ENCODE data around the gene ALOX12. TPM values are rescaled to one million over a fixed set of nuclear protein-coding genes. Genes with fewer than 3 reads are reported as not detected.

Gene ALOX12
- total and polyA plus RNA-seq, 4 donors: 0.03 to 3.1 (median 0.24) TPM; not detected in 1

DNA sequence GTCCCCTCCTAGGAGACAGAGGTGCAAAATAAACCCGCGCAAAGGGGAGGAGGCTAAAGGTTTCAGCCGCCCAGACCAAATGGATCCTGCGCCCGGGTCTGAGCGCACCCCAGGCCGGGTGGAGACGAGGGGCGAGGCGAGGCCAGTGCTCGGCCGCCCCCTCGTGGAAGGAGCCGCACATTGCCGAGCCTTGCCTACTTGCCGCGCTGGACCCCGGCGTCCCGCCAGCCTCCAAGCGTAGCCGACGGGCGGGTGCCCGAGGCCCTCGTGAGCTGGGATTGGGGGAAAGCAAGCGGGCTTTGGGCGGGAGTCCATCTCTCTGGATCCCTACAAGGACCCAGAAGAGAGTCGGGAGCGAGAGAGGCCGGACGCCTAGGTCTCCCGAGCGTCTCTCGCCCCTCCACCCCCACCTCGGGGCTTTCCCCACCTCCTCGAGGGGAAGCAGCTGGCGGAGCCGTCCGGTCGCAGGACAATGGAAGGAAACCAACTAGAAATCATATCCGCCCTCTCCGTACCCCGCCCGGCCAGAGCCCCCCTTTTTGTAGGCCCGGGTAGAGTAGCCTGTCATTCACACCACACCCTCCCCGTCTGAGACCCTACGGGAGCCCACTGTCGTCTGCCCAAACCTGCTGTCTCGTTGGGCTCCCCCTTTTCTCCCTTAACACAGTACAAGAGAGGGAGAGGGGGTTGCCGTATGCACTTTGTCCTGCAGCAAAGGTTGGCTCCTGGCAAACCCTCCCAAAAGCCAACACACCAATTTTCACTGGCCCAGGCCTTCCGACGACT lies 26.3 kb downstream of the ALOX12 start:
- Histone ChIP-seq H3K9ac (ENCODE audit: low read depth in 1 of 2, low read length in 2 of 2) (peak overlapping the region; percentile 19 to 50), H3K27me3 (ENCODE audit: control insufficient read depth in 4 of 4, insufficient read depth in 4 of 4, low read length in 3 of 4) (no peaks in the 10 kb centered on the region), H3K4me3 (ENCODE audit: low read depth in 1 of 3, low read length in 3 of 3) (peak overlapping the region in 2 of 3 donors; percentile 21 to 24), H3K4me1 (ENCODE audit: control insufficient read depth in 4 of 4, insufficient read depth in 4 of 4, low read length in 3 of 4) (peaks cover 6 to 29% (median 17%) of the 10 kb centered on the region in 4 donors), H3K9me3 (ENCODE audit: control insufficient read depth in 4 of 4, low read length in 3 of 4) (no peaks in the 10 kb centered on the region), H3K27ac (ENCODE audit: low read depth in 1 of 2, low read length in 2 of 2) (peak overlapping the region; percentile 64 to 69), H3K36me3 (ENCODE audit: control insufficient read depth in 4 of 4, insufficient read depth in 3 of 4, low read depth in 1 of 4, low read length in 3 of 4) (no peaks in the 10 kb centered on the region)
- TF ChIP-seq, protein P1, sequence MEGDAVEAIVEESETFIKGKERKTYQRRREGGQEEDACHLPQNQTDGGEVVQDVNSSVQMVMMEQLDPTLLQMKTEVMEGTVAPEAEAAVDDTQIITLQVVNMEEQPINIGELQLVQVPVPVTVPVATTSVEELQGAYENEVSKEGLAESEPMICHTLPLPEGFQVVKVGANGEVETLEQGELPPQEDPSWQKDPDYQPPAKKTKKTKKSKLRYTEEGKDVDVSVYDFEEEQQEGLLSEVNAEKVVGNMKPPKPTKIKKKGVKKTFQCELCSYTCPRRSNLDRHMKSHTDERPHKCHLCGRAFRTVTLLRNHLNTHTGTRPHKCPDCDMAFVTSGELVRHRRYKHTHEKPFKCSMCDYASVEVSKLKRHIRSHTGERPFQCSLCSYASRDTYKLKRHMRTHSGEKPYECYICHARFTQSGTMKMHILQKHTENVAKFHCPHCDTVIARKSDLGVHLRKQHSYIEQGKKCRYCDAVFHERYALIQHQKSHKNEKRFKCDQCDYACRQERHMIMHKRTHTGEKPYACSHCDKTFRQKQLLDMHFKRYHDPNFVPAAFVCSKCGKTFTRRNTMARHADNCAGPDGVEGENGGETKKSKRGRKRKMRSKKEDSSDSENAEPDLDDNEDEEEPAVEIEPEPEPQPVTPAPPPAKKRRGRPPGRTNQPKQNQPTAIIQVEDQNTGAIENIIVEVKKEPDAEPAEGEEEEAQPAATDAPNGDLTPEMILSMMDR (IDR thresholded peaks at IDR 0.05; ENCODE audit: low read depth, low read length, missing input control): peak; percentile 85
- TF ChIP-seq SP1 (IDR thresholded peaks at IDR 0.05) (peak; percentile 91), HNF4G (IDR thresholded peaks at IDR 0.05) (peak; percentile 67), GABPA (IDR thresholded peaks at IDR 0.05 in 1 of 2, conservative IDR thresholded peaks at IDR 0.05 in 1 of 2) (no peak), FOXA2 (IDR thresholded peaks at IDR 0.05) (no peak), RAD21 (IDR thresholded peaks at IDR 0.05) (peak; percentile 82 to 92), HNF4A (conservative IDR thresholded peaks at IDR 0.05) (peak; percentile 74 to 89)
- peak; percentile 82 for DNase-seq (ENCODE audit: low spot score)
- whole genome bisulfite sequencing: 4% methylated on average over 53 of the region's 53 CpGs

DNA sequence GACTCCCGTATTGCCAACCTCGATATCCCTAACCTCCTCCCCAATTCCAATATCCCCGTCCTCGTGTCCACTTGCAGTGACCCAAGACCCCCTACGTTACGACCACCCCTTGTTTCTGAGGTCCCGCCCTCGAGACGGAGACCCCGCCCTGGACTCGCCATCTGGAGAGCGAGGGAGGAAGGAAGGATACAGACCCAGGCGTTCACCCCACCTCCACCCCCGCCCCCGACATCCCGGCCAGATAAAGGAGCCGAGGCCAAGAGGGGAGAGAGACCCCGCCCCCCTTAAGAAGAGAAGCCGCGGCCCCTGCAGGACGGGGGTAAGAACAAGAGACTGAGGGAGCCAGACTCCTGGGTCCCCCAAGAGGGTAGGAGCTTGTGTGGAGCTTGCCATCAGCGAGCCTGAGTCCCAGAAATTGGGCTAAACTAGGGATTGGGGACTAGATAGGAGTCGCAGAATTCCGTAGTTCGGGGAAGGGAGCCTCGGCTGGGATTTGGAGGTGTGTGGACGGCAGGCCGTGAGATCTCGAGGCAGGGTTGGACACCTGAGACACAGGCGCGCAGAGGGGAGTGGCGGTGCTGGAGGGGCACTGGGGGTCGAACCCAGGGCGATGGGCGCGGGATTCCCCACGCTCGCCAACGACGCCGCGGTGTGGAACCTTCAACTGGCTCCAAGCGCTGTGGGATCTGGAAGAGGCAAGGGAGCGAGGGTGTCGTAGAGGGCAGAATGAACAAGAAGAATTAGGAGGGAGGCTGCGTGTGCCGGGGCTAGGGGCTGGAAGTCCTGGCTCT lies 27.1 kb downstream of the ALOX12 start, which contains the start of gene BCL6B:
TSS of gene BCL6B (plus strand) at position 270 of the 791 bp plus-strand sequence. CDS start 622 bp downstream, outside the sequence.
- H3K9ac ChIP-seq (ENCODE audit: low read depth in 1 of 2, low read length in 2 of 2): peak within 1 kb of the TSS; percentile 29 to 50
- 28% methylated on average over 47 of the region's 47 CpGs for WGBS
- peaks cover 6 to 29% (median 16%) of the 10 kb centered on the region in 4 donors for H3K4me1 ChIP-seq (ENCODE audit: control insufficient read depth in 4 of 4, insufficient read depth in 4 of 4, low read length in 3 of 4)

More for the DNA sequence above, 27.1 kb downstream of the ALOX12 start, which contains the start of gene BCL6B:
- TF ChIP-seq, protein P2, sequence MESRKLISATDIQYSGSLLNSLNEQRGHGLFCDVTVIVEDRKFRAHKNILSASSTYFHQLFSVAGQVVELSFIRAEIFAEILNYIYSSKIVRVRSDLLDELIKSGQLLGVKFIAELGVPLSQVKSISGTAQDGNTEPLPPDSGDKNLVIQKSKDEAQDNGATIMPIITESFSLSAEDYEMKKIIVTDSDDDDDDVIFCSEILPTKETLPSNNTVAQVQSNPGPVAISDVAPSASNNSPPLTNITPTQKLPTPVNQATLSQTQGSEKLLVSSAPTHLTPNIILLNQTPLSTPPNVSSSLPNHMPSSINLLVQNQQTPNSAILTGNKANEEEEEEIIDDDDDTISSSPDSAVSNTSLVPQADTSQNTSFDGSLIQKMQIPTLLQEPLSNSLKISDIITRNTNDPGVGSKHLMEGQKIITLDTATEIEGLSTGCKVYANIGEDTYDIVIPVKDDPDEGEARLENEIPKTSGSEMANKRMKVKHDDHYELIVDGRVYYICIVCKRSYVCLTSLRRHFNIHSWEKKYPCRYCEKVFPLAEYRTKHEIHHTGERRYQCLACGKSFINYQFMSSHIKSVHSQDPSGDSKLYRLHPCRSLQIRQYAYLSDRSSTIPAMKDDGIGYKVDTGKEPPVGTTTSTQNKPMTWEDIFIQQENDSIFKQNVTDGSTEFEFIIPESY (IDR thresholded peaks at IDR 0.05): no peak
- TF ChIP-seq SP1 (IDR thresholded peaks at IDR 0.05) (no peak), HNF4G (IDR thresholded peaks at IDR 0.05) (no peak), HNF4A (conservative IDR thresholded peaks at IDR 0.05) (no peak), FOXA2 (IDR thresholded peaks at IDR 0.05) (no peak), YY1 (IDR thresholded peaks at IDR 0.05) (no peak), RXRA (IDR thresholded peaks at IDR 0.05) (no peak), FOXA1 (IDR thresholded peaks at IDR 0.05) (no peak), RAD21 (IDR thresholded peaks at IDR 0.05) (no peak), JUND (IDR thresholded peaks at IDR 0.05) (no peak)
- TF ChIP-seq, protein P3, sequence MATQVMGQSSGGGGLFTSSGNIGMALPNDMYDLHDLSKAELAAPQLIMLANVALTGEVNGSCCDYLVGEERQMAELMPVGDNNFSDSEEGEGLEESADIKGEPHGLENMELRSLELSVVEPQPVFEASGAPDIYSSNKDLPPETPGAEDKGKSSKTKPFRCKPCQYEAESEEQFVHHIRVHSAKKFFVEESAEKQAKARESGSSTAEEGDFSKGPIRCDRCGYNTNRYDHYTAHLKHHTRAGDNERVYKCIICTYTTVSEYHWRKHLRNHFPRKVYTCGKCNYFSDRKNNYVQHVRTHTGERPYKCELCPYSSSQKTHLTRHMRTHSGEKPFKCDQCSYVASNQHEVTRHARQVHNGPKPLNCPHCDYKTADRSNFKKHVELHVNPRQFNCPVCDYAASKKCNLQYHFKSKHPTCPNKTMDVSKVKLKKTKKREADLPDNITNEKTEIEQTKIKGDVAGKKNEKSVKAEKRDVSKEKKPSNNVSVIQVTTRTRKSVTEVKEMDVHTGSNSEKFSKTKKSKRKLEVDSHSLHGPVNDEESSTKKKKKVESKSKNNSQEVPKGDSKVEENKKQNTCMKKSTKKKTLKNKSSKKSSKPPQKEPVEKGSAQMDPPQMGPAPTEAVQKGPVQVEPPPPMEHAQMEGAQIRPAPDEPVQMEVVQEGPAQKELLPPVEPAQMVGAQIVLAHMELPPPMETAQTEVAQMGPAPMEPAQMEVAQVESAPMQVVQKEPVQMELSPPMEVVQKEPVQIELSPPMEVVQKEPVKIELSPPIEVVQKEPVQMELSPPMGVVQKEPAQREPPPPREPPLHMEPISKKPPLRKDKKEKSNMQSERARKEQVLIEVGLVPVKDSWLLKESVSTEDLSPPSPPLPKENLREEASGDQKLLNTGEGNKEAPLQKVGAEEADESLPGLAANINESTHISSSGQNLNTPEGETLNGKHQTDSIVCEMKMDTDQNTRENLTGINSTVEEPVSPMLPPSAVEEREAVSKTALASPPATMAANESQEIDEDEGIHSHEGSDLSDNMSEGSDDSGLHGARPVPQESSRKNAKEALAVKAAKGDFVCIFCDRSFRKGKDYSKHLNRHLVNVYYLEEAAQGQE (IDR thresholded peaks at IDR 0.05): no peak
- TF ChIP-seq, protein P4, sequence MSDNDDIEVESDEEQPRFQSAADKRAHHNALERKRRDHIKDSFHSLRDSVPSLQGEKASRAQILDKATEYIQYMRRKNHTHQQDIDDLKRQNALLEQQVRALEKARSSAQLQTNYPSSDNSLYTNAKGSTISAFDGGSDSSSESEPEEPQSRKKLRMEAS (IDR thresholded peaks at IDR 0.05): no peak
- TF ChIP-seq, protein P1 (IDR thresholded peaks at IDR 0.05; ENCODE audit: low read depth, low read length, missing input control): no peak
- TF ChIP-seq, protein P5, sequence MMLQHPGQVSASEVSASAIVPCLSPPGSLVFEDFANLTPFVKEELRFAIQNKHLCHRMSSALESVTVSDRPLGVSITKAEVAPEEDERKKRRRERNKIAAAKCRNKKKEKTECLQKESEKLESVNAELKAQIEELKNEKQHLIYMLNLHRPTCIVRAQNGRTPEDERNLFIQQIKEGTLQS (IDR thresholded peaks at IDR 0.05): no peak
- H3K36me3 ChIP-seq (ENCODE audit: control insufficient read depth in 4 of 4, insufficient read depth in 3 of 4, low read depth in 1 of 4, low read length in 3 of 4): no peaks in the 10 kb centered on the region
- peak within 1 kb of the TSS in 2 of 3 donors; percentile 21 to 24 for H3K4me3 ChIP-seq (ENCODE audit: low read depth in 1 of 3, low read length in 3 of 3)
- H3K27ac ChIP-seq (ENCODE audit: low read depth in 1 of 2, low read length in 2 of 2): peak within 1 kb of the TSS; percentile 64 to 69
- peak; percentile 34 for DNase-seq (ENCODE audit: low spot score)
- H3K27me3 ChIP-seq (ENCODE audit: control insufficient read depth in 4 of 4, insufficient read depth in 4 of 4, low read length in 3 of 4): no peaks in the 10 kb centered on the region
- H3K9me3 ChIP-seq (ENCODE audit: control insufficient read depth in 4 of 4, low read length in 3 of 4): no peaks in the 10 kb centered on the region

Measured in liver (tissue), 9 donors.